PC-9 (cell line): ENCODE measurements around the gene WDR53. TPM values are rescaled to one million over a fixed set of nuclear protein-coding genes. Genes with fewer than 3 reads are reported as not detected.
A peak's percentile ranks its signal among the peaks of the same experiment; 100 is the strongest.

Experiments used
- BruUV-seq: library from RNA; stranded (reverse); fragments of 400-500 nt; replicated peaks from 2 replicates; lab custom pipeline; 2021; lab: Mats Ljungman, UMichigan
- CTCF ChIA-PET: fragments of 300-600 bp; sonication (Branson Sonifier 250); formaldehyde crosslinking; loops from one replicate; lab custom pipeline; 2022; ENCODE audit warnings: antibody characterized with exemption; lab: Charles Lee
- POLR2A ChIA-PET: fragments of 300-600 bp; sonication (Branson Sonifier 250); formaldehyde crosslinking; loops from one replicate; lab custom pipeline; 2022; ENCODE audit warnings: antibody characterized with exemption; ENCODE audit not compliant: unreplicated experiment; lab: Charles Lee
- DNase-seq, 2 experiments: peaks; one replicate each; pipeline versions ENCODE4 v3.0.0 to v3.0.0-alpha.2; 2015 to 2022; ENCODE audit warnings: mixed read lengths in 1 of 2
- H2AFZ ChIP-seq: fragments of 200-600 bp; sonication (generic); 2 replicates; pipeline ENCODE4 v1.8.1; 2017; ENCODE audit warnings: antibody characterized with exemption
- H3F3A ChIP-seq: fragments of 200-600 bp; sonication (generic); 2 replicates; pipeline ENCODE4 v1.8.1; 2017; ENCODE audit warnings: antibody characterized with exemption, mild to moderate bottlenecking, low read depth; ENCODE audit not compliant: insufficient read depth
- H3K27ac ChIP-seq: fragments of 200-600 bp; sonication (generic); 2 replicates; pipeline ENCODE4 v1.6.1; 2016; ENCODE audit warnings: mixed run types
- H3K27me3 ChIP-seq: fragments of 200-600 bp; sonication (generic); 2 replicates; pipeline ENCODE4 v1.6.1; 2016; ENCODE audit warnings: low read depth, mixed run types; ENCODE audit not compliant: insufficient read depth
- H3K36me3 ChIP-seq: fragments of 200-600 bp; sonication (generic); 2 replicates; pipeline ENCODE4 v1.6.1; 2016; ENCODE audit warnings: low read depth, mixed run types
- H3K4me1 ChIP-seq: fragments of 200-600 bp; sonication (generic); replicated peaks from 2 replicates; pipeline ENCODE4 v1.6.1; 2016; ENCODE audit warnings: mixed run types; ENCODE audit not compliant: insufficient read depth
- H3K4me2 ChIP-seq: fragments of 200-600 bp; sonication (generic); 2 replicates; pipeline ENCODE4 v1.6.1; 2017; ENCODE audit warnings: mixed run types
- H3K4me3 ChIP-seq: fragments of 200-600 bp; sonication (generic); 2 replicates; pipeline ENCODE4 v1.6.1; 2016; ENCODE audit warnings: mixed run types
- H3K79me2 ChIP-seq: fragments of 200-600 bp; sonication (generic); 2 replicates; pipeline ENCODE4 v1.6.1; 2017; ENCODE audit warnings: low read depth, mixed run types
- H3K9me2 ChIP-seq: fragments of 200-600 bp; sonication (generic); 2 replicates; pipeline ENCODE4 v1.8.1; 2017; ENCODE audit warnings: mild to moderate bottlenecking; ENCODE audit not compliant: insufficient read depth
- H3K9me3 ChIP-seq: fragments of 200-600 bp; sonication (generic); 2 replicates; pipeline ENCODE4 v1.8.1; 2016; ENCODE audit warnings: low read depth; ENCODE audit not compliant: insufficient read depth
- H4K20me1 ChIP-seq: fragments of 200-600 bp; sonication (generic); 2 replicates; pipeline ENCODE4 v1.8.1; 2017; ENCODE audit not compliant: insufficient read depth
- EZH2 ChIP-seq: fragments of 200-600 bp; sonication (generic); IDR thresholded peaks from 2 replicates; pipeline ENCODE4 v1.8.0; 2017; ENCODE audit warnings: antibody characterized with exemption, low read depth
- intact Hi-C: fragments of 100-400 bp; cut with micrococcal nuclease; formaldehyde crosslinking; loops from one replicate; pipeline ENCODE4 v1.10.0; 2022; ENCODE audit not compliant: unreplicated experiment
- total RNA-seq: library from RNA; stranded (reverse); gene quantifications from 2 replicates; pipeline ENCODE4 v1.2.3, GENCODE V29; 2021
- TF ChIP-seq, protein P1 (sequence below): fragments of 200-600 bp; sonication (generic); conservative IDR thresholded peaks from 2 replicates; pipeline ENCODE4 v1.6.1; 2017; ENCODE audit warnings: mixed run types, antibody characterized with exemption, mild to moderate bottlenecking, moderate library complexity

The WDR53 gene
- total RNA-seq, 1 experiment from 2014 or later: 34.8 TPM

DNA sequence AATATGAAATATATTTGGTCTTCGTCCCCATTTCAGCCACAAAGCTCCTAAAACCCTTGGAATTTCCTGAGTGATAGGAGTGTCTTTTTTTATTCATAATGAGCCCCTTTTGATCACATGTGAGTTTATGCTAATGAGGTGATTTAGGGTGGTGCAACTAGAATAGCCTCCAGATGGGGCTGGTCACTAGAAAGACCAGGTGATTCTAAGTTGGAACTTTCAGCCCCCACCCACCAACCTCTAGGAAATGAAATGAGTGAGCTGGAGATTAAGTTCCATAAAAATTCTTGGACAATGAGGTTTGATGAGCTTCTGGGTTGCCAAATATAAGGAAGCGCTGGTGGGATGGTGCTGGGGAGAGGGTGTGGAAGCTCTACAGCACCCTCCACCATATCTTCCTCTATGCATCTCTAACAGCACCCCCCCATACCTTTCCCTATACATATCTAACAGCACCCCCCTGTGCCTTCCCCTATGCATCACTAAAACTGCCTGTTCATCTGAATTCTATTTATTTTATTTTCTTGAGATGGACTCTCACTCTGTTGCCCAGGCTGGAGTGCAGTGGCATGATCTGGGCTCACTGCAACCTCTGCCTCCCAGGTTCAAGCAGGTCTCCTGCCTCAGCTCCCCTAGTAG, 51.1 kb downstream of the WDR53 start:
- Histone ChIP-seq H3F3A (0 out of 2 replicates have a peak, but pooled peaks cover 4% of the 10 kb centered on the region), H3K4me1 (peaks cover 8% of the 10 kb centered on the region), H3K9me2 (no peaks in the 10 kb centered on the region), H3K4me2 (0 out of 2 replicates have a peak overlapping the region, but pooled peaks have one; percentile 7), H3K9me3 (peaks cover 10% of the 10 kb centered on the region), H2AFZ (no peak overlapping the region), H3K4me3 (no peak overlapping the region), H3K27ac (no peak overlapping the region), H3K79me2 (no peaks in the 10 kb centered on the region), H3K27me3 (no peaks in the 10 kb centered on the region), H4K20me1 (no peaks in the 10 kb centered on the region), H3K36me3 (no peaks in the 10 kb centered on the region)
- no peak for TF ChIP-seq EZH2
- TF ChIP-seq, protein P1, sequence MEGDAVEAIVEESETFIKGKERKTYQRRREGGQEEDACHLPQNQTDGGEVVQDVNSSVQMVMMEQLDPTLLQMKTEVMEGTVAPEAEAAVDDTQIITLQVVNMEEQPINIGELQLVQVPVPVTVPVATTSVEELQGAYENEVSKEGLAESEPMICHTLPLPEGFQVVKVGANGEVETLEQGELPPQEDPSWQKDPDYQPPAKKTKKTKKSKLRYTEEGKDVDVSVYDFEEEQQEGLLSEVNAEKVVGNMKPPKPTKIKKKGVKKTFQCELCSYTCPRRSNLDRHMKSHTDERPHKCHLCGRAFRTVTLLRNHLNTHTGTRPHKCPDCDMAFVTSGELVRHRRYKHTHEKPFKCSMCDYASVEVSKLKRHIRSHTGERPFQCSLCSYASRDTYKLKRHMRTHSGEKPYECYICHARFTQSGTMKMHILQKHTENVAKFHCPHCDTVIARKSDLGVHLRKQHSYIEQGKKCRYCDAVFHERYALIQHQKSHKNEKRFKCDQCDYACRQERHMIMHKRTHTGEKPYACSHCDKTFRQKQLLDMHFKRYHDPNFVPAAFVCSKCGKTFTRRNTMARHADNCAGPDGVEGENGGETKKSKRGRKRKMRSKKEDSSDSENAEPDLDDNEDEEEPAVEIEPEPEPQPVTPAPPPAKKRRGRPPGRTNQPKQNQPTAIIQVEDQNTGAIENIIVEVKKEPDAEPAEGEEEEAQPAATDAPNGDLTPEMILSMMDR: no peak; the same call in 1 of the 2 replicates
- DNase-seq: peak in 1 of 2 experiments; percentile 57
- CTCF ChIA-PET: interaction anchor here (0.5 to 0.7 kb wide), 4 partner anchors 57 to 493 kb away, joined by 3 to 7 read pairs (median 5); no protein-coding TSS in a partner anchor
- BruUV-seq: no TSS peak
- POLR2A ChIA-PET: no interaction called here
- intact Hi-C loops: no loop called here

DNA sequence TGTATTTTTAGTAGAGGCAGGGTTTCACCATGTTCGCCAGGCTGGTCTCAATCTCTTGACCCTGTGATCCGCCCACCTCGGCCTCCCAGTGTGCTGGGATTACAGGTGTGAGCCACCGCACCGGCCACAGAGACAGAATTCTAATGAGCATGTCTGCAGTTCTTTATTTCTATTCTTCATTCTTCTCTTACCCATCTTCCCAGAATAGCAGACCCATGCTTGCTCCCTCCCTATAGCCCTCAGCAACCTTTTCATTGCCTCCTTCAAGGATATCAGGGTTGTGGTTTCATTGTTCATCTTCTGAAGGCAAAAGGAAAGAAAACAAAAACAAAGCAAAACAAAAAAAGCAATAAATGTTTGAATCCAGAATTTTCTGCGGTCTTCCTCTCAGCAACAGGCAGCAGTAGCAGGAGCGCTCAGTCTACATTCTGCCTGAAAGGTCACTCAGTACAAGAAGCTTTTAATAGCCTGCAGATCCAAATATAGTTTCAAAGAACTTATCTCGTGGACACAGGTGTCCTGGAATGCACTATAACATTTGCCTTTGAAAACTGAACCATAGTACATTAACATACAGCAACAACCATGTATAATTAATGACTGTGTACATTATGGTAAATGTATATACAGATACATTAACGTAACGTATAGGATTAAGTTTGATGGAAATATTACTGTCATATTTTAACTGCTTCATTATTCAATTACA, 53.3 kb downstream of the WDR53 start, which contains the start of gene SMCO1:
TSS of gene SMCO1 (minus strand) at position 434 of the 709 bp plus-strand sequence. CDS start at position 297, 137 bp downstream.
- H3K4me3 ChIP-seq: no peak within 1 kb of the TSS
- BruUV-seq: no TSS peak
- H3K4me1 ChIP-seq: peaks cover 8% of the 10 kb centered on the region
- H3K36me3 ChIP-seq: no peaks in the 10 kb centered on the region
- H3K9me3 ChIP-seq: peaks cover 8% of the 10 kb centered on the region
- POLR2A ChIA-PET: no interaction called here
- intact Hi-C loops: no loop called here
- H3K79me2 ChIP-seq: no peaks in the 10 kb centered on the region
- CTCF ChIA-PET: no interaction called here
- 0 out of 2 replicates have a peak, but pooled peaks cover 4% of the 10 kb centered on the region for H3F3A ChIP-seq
- no peak within 1 kb of the TSS for H3K27ac ChIP-seq
- no peaks in the 10 kb centered on the region for H3K27me3 ChIP-seq
- no peak for DNase-seq
- no peaks in the 10 kb centered on the region for H4K20me1 ChIP-seq
- TF ChIP-seq, protein P1: no peak
- no peak for TF ChIP-seq EZH2
- no peak within 1 kb of the TSS for H2AFZ ChIP-seq
- no peaks in the 10 kb centered on the region for H3K9me2 ChIP-seq
- H3K4me2 ChIP-seq: no peak within 1 kb of the TSS

DNA sequence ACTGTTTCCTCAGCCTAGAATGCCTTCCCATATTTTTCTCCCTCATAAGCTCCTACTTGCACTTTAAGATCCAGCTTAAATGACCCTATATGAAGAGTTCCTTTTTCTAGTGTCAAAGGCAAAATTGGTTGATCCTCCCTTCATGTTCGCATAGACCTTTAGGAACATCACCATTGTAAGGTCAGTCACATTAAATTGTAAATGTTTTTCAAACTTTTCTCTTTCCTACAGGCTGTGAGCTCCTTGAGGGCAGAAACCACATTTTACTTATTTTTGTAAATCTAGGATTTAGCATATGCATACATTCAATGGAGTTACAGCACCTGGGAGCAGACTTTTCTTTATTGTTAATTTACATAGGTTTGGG, 54.0 kb downstream of the WDR53 start:
- no peaks in the 10 kb centered on the region for H3K79me2 ChIP-seq
- H3K4me3 ChIP-seq: no peak overlapping the region
- no peak for DNase-seq
- H3F3A ChIP-seq: 0 out of 2 replicates have a peak, but pooled peaks cover 4% of the 10 kb centered on the region
- TF ChIP-seq, protein P1: no peak
- no peak for TF ChIP-seq EZH2
- H3K9me3 ChIP-seq: peaks cover 1% of the 10 kb centered on the region
- peaks cover 8% of the 10 kb centered on the region for H3K4me1 ChIP-seq
- BruUV-seq: no TSS peak
- H2AFZ ChIP-seq: no peak overlapping the region
- H3K4me2 ChIP-seq: no peak overlapping the region
- no peaks in the 10 kb centered on the region for H4K20me1 ChIP-seq
- H3K27ac ChIP-seq: no peak overlapping the region
- H3K36me3 ChIP-seq: no peaks in the 10 kb centered on the region
- POLR2A ChIA-PET: no interaction called here
- intact Hi-C loops: no loop called here
- H3K27me3 ChIP-seq: no peaks in the 10 kb centered on the region
- no peaks in the 10 kb centered on the region for H3K9me2 ChIP-seq
- CTCF ChIA-PET: no interaction called here
